Mammary epithelial cell (primary cell): ENCODE measurements around the gene CHCHD10.

ENCODE experiments used
- CTCF ChIP-seq, 2 donors: IDR thresholded peaks in 1 of 2; conservative IDR thresholded peaks in 1 of 2; 2 replicates each; pipeline ENCODE4 v1.5.1; 2011 to 2012; ENCODE audit warnings: inconsistent platforms in 2 of 2, low read length in 2 of 2, mild to moderate bottlenecking in 2 of 2, control low read depth in 1 of 2, low read depth in 1 of 2; ENCODE audit not compliant: insufficient read depth in 1 of 2; ENCODE audit errors: extremely low read depth in 1 of 2
- EZH2 ChIP-seq: IDR thresholded peaks from 2 replicates; pipeline ENCODE4 v1.6.1; 2012; ENCODE audit warnings: low read length, inconsistent platforms, borderline replicate concordance

GRCh38 chr22:23812378-23812777, 44.6 kb upstream of the CHCHD10 start:
- TF ChIP-seq CTCF (conservative IDR thresholded peaks at IDR 0.05 in 1 of 2, IDR thresholded peaks at IDR 0.05 in 1 of 2; ENCODE audit: extremely low read depth in 1 of 2, insufficient read depth in 1 of 2, low read depth in 1 of 2, low read length in 2 of 2) (no peak), EZH2 (no peak)
